ENCODE measurements around the gene GPHN. TPM values are rescaled to one million over a fixed set of nuclear protein-coding genes. Genes with fewer than 3 reads are reported as not detected.

Gene GPHN
- total RNA-seq, 4 donors from 2014 or later = 10.7 to 47.0 (median 28.2) TPM

DNA sequence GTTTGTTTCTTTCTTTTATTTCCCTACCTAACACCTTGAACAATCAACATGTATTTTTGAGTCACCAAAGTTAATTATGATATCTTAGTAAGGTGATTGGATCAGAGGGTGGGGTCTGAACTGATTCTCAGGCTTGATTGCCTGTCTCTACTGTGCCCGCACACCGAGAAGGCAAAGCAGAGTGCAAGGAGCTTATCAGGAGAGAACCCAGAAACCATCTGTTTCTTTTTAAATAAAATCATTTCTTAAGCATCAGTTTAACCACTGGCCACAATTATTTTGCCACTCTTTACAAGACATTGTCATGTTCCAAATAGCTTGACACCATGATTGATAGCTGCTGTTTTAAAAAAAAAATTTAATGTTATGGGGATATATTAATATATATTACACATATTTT lies 684.4 kb downstream of the GPHN start:
- no peak overlapping the region for H3K27ac ChIP-seq
- no peak for DNase-seq

DNA sequence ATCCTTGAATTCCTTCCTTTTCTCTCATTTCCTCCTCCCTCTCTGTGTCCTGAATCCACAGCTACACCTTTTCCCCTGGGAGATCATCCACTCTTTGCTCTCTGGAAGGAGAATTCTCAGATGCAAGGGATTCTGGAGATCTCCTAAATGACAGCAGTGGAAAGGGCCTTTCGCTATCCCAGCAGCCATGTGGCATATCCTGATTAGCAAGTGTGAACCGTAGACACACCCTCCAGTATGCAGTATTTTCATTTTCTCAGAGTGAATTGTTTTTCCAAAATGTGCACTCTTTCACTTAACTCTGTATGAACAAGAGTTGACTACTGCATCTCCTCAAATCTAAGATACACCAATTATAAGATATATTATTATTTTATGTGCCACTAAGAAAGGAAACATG lies 687.3 kb downstream of the GPHN start:
- Histone ChIP-seq H3K36me3 (no peaks in the 10 kb centered on the region), H3K4me1 (no peaks in the 10 kb centered on the region), H3K27ac (no peak overlapping the region), H3K27me3 (no peaks in the 10 kb centered on the region), H3K4me3 (no peak overlapping the region), H3K9me3 (no peaks in the 10 kb centered on the region)
- TF ChIP-seq POLR2A (IDR thresholded peaks at IDR 0.05) = no peak
- TF ChIP-seq, protein P1, sequence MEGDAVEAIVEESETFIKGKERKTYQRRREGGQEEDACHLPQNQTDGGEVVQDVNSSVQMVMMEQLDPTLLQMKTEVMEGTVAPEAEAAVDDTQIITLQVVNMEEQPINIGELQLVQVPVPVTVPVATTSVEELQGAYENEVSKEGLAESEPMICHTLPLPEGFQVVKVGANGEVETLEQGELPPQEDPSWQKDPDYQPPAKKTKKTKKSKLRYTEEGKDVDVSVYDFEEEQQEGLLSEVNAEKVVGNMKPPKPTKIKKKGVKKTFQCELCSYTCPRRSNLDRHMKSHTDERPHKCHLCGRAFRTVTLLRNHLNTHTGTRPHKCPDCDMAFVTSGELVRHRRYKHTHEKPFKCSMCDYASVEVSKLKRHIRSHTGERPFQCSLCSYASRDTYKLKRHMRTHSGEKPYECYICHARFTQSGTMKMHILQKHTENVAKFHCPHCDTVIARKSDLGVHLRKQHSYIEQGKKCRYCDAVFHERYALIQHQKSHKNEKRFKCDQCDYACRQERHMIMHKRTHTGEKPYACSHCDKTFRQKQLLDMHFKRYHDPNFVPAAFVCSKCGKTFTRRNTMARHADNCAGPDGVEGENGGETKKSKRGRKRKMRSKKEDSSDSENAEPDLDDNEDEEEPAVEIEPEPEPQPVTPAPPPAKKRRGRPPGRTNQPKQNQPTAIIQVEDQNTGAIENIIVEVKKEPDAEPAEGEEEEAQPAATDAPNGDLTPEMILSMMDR (IDR thresholded peaks at IDR 0.05) = no peak
- DNase-seq = no peak

More for the DNA sequence above, 684.4 kb downstream of the GPHN start:
- no peaks in the 10 kb centered on the region for H3K36me3 ChIP-seq
- no peaks in the 10 kb centered on the region for H3K27me3 ChIP-seq
- H3K9me3 ChIP-seq = no peaks in the 10 kb centered on the region
- TF ChIP-seq, protein P1 (IDR thresholded peaks at IDR 0.05) = no peak
- no peak for TF ChIP-seq POLR2A (IDR thresholded peaks at IDR 0.05)
- no peaks in the 10 kb centered on the region for H3K4me1 ChIP-seq
- H3K4me3 ChIP-seq = no peak overlapping the region

DNA sequence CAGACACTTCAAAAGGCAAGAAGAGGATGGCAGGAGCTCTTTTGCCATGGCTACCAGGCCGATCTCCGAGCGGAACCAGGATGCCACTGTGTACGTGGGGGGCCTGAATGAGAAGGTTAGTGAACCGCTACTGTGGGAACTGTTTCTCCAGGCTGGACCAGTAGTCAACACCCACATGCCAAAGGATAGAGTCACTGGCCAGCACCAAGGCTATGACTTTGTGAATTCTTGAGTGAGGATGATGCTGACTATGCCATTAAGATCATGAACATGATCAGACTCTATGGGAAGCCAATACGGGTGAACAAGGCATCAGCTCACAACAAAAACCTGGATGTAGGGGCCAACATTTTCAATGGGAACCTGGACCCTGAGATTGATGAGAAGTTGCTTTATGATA lies 691.1 kb downstream of the GPHN start:
- Histone ChIP-seq H3K4me3 (no peak overlapping the region), H3K9me3 (no peaks in the 10 kb centered on the region), H3K27ac (no peak overlapping the region), H3K36me3 (no peaks in the 10 kb centered on the region), H3K27me3 (no peaks in the 10 kb centered on the region), H3K4me1 (no peaks in the 10 kb centered on the region)
- DNase-seq = no peak
- TF ChIP-seq, protein P1 (IDR thresholded peaks at IDR 0.05) = no peak
- TF ChIP-seq POLR2A (IDR thresholded peaks at IDR 0.05) = no peak

DNA sequence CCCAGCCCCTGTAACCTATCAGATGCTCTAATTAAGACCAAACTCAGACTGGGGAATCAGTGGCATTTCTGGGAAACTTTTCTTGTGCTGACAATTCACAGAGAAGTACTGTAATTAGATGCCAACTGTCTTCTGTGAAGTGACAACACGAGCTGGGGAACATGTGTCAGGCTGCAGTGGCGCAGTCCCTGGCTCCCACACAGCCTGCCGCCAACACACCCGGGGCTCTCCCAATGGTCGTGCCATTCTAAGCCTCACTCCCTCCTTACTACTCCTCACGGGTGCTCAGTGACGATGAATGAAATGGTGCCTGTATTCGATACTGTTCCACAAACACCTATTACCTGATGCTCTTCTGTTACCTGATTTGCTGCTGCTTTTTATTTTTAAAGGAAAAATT lies 699.9 kb downstream of the GPHN start:
- no peak overlapping the region for H3K27ac ChIP-seq
- TF ChIP-seq, protein P1 (IDR thresholded peaks at IDR 0.05) = no peak
- no peak for TF ChIP-seq POLR2A (IDR thresholded peaks at IDR 0.05)
- no peaks in the 10 kb centered on the region for H3K36me3 ChIP-seq
- no peak overlapping the region for H3K4me3 ChIP-seq
- DNase-seq = no peak
- H3K27me3 ChIP-seq = no peaks in the 10 kb centered on the region
- H3K4me1 ChIP-seq = no peaks in the 10 kb centered on the region
- no peaks in the 10 kb centered on the region for H3K9me3 ChIP-seq

DNA sequence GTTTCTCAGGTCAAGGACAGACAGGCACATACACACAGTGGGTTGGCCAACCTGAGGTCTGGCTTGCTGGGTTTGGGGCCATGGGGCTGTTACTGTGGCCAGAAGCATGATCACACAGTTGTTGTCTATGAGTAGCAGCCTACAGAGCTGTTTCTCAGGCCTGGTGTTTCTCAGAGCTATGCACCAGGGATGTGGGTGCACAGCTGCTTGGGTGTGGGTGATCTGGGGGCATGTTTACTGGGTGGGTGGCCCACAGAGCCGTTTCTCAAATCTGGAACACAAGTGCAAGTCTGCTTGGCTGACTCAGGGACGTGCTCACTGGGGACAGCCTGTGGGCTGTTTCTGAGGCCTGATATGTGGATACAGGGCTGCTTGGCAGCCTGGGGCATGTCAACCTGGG lies 710.2 kb downstream of the GPHN start:
- H3K4me3 ChIP-seq = no peak overlapping the region
- TF ChIP-seq, protein P1 (IDR thresholded peaks at IDR 0.05) = no peak
- no peak for TF ChIP-seq POLR2A (IDR thresholded peaks at IDR 0.05)
- H3K9me3 ChIP-seq = no peaks in the 10 kb centered on the region
- DNase-seq = no peak
- H3K4me1 ChIP-seq = peaks cover 0 to 6% (median 0%) of the 10 kb centered on the region in 4 donors
- no peaks in the 10 kb centered on the region for H3K36me3 ChIP-seq
- H3K27me3 ChIP-seq = no peaks in the 10 kb centered on the region
- no peak overlapping the region for H3K27ac ChIP-seq

Data from Peyer's patch (tissue), 4 donors.